RKO (cell line): ENCODE data around the gene RALA.

Source experiments
- DNase-seq: peaks from one replicate; pipeline ENCODE4 v3.0.0-alpha.2; 2016; ENCODE audit warnings: low spot score

RALA gene

GRCh38 chr7:39614299-39614698, 9.1 kb upstream of the RALA start:
- no peak for DNase-seq

- DNase-seq: no peak
Observed at GRCh38 chr7:39615350-39615975, 7.9 kb upstream of the RALA start.

- no peak for DNase-seq
Observed at GRCh38 chr7:39616138-39616537, 7.2 kb upstream of the RALA start.

GRCh38 chr7:39617005-39617404, 6.4 kb upstream of the RALA start:
- DNase-seq: no peak

GRCh38 chr7:39618868-39619267, 4.5 kb upstream of the RALA start:
- no peak for DNase-seq

- no peak for DNase-seq
Observed at GRCh38 chr7:39620486-39620885, 2.9 kb upstream of the RALA start.

GRCh38 chr7:39621261-39621660, 2.1 kb upstream of the RALA start:
- peak; percentile 84 for DNase-seq

GRCh38 chr7:39621784-39622411, 1.5 kb upstream of the RALA start:
- no peak for DNase-seq

- DNase-seq: no peak
Observed at GRCh38 chr7:39622609-39623008, 763 bp upstream of the RALA start.

- no peak for DNase-seq
Observed at GRCh38 chr7:39623732-39624441, 515 bp downstream of the RALA start.

- peak; percentile 55 for DNase-seq
Observed at GRCh38 chr7:39624442-39624807, 1.1 kb downstream of the RALA start.

GRCh38 chr7:39624935-39625694, 1.7 kb downstream of the RALA start:
- DNase-seq: peak; percentile 55

- no peak for DNase-seq
Observed at GRCh38 chr7:39631736-39632308, 8.4 kb downstream of the RALA start.

GRCh38 chr7:39633563-39634477, 10.4 kb downstream of the RALA start:
- no peak for DNase-seq

- no peak for DNase-seq
Observed at GRCh38 chr7:39634478-39634805, 11.1 kb downstream of the RALA start.

- no peak for DNase-seq
Observed at GRCh38 chr7:39637400-39637799, 14.0 kb downstream of the RALA start.

GRCh38 chr7:39637963-39638485, 14.7 kb downstream of the RALA start:
- no peak for DNase-seq

- DNase-seq: no peak
Observed at GRCh38 chr7:39642896-39643295, 19.5 kb downstream of the RALA start.

GRCh38 chr7:39644170-39644569, 20.8 kb downstream of the RALA start:
- DNase-seq: no peak

GRCh38 chr7:39645482-39646407, 22.4 kb downstream of the RALA start:
- DNase-seq: no peak
